ENCODE measurements around the gene VPS36. TPM values are rescaled to one million over a fixed set of nuclear protein-coding genes. Genes with fewer than 3 reads are reported as not detected.
"Not testable (repeated sequence)": the region's sequence is repeated elsewhere in the genome, so short reads cannot be mapped to it uniquely, and the experiment has no call there.

The VPS36 gene
- total RNA-seq, 1 experiment from 2014 or later = 52.9 TPM

- POLR2A ChIA-PET (ENCODE audit: low non-redundant PET); CTCF ChIA-PET; H3K27me3 ChIP-seq (replicated peaks; ENCODE audit: insufficient read depth, low read depth, low read length, poor library complexity); intact Hi-C loops (cut with micrococcal nuclease; ENCODE audit: unreplicated experiment); H3K9me3 ChIP-seq (ENCODE audit: low read depth, low read length, poor library complexity, severe bottlenecking); H3K4me1 ChIP-seq (ENCODE audit: insufficient read depth, low read length, poor library complexity, severe bottlenecking); H3K36me3 ChIP-seq (ENCODE audit: insufficient read depth, low read length, poor library complexity, severe bottlenecking); BruUV-seq (replicated peaks); H3K27ac ChIP-seq (ENCODE audit: low read depth, low read length, poor library complexity, severe bottlenecking); H3K4me3 ChIP-seq (ENCODE audit: low read depth, low read length, poor library complexity, severe bottlenecking); DNase-seq (ENCODE audit: low spot score): not testable (repeated sequence)
Observed at GRCh38 chr13:52480677-52481428, 30.4 kb upstream of the VPS36 start.

- H3K9me3 ChIP-seq (ENCODE audit: low read depth, low read length, poor library complexity, severe bottlenecking); POLR2A ChIA-PET (ENCODE audit: low non-redundant PET); H3K4me1 ChIP-seq (ENCODE audit: insufficient read depth, low read length, poor library complexity, severe bottlenecking); H3K27ac ChIP-seq (ENCODE audit: low read depth, low read length, poor library complexity, severe bottlenecking); CTCF ChIA-PET; H3K27me3 ChIP-seq (replicated peaks; ENCODE audit: insufficient read depth, low read depth, low read length, poor library complexity); H3K4me3 ChIP-seq (ENCODE audit: low read depth, low read length, poor library complexity, severe bottlenecking); DNase-seq (ENCODE audit: low spot score); intact Hi-C loops (cut with micrococcal nuclease; ENCODE audit: unreplicated experiment); BruUV-seq (replicated peaks): not testable (repeated sequence)
- H3K36me3 ChIP-seq (ENCODE audit: insufficient read depth, low read length, poor library complexity, severe bottlenecking) = peaks cover 74% of the 10 kb centered on the region
Observed at GRCh38 chr13:52468487-52468886, 18.1 kb upstream of the VPS36 start.

GRCh38 chr13:52463526-52463925 lies 13.1 kb upstream of the VPS36 start:
- CTCF ChIA-PET = no interaction called here
- TF ChIP-seq CTCF (conservative IDR thresholded peaks at IDR 0.05; ENCODE audit: low read depth, low read length) = no peak
- no peak for TF ChIP-seq EZH2 (IDR thresholded peaks at IDR 0.05; ENCODE audit: borderline replicate concordance, low read depth, low read length, poor library complexity, severe bottlenecking)

GRCh38 chr13:52461265-52461664 lies 10.8 kb upstream of the VPS36 start:
- Histone ChIP-seq H3K9me3 (ENCODE audit: low read depth, low read length, poor library complexity, severe bottlenecking) (no peaks in the 10 kb centered on the region), H3K4me3 (ENCODE audit: low read depth, low read length, poor library complexity, severe bottlenecking) (no peak overlapping the region), H3K27me3 (replicated peaks; ENCODE audit: insufficient read depth, low read depth, low read length, poor library complexity) (no peaks in the 10 kb centered on the region), H3K4me1 (ENCODE audit: insufficient read depth, low read length, poor library complexity, severe bottlenecking) (peaks cover 11% of the 10 kb centered on the region), H3K36me3 (ENCODE audit: insufficient read depth, low read length, poor library complexity, severe bottlenecking) (peaks cover 98% of the 10 kb centered on the region), H3K27ac (ENCODE audit: low read depth, low read length, poor library complexity, severe bottlenecking) (no peak overlapping the region)
- BruUV-seq (replicated peaks) = TSS peak; percentile 9
- POLR2A ChIA-PET (ENCODE audit: low non-redundant PET) = no interaction called here
- no peak for DNase-seq (ENCODE audit: low spot score)
- intact Hi-C loops (cut with micrococcal nuclease; ENCODE audit: unreplicated experiment) = no loop called here
- TF ChIP-seq CTCF (conservative IDR thresholded peaks at IDR 0.05; ENCODE audit: low read depth, low read length) (no peak), EZH2 (IDR thresholded peaks at IDR 0.05; ENCODE audit: borderline replicate concordance, low read depth, low read length, poor library complexity, severe bottlenecking) (no peak)
- CTCF ChIA-PET = no interaction called here

More at GRCh38 chr13:52463526-52463925, 13.1 kb upstream of the VPS36 start:
- no peaks in the 10 kb centered on the region for H3K9me3 ChIP-seq (ENCODE audit: low read depth, low read length, poor library complexity, severe bottlenecking)
- no peak overlapping the region for H3K27ac ChIP-seq (ENCODE audit: low read depth, low read length, poor library complexity, severe bottlenecking)
- no TSS peak for BruUV-seq (replicated peaks)
- intact Hi-C loops (cut with micrococcal nuclease; ENCODE audit: unreplicated experiment) = no loop called here
- no peak for DNase-seq (ENCODE audit: low spot score)
- H3K4me3 ChIP-seq (ENCODE audit: low read depth, low read length, poor library complexity, severe bottlenecking) = no peak overlapping the region
- H3K27me3 ChIP-seq (replicated peaks; ENCODE audit: insufficient read depth, low read depth, low read length, poor library complexity) = no peaks in the 10 kb centered on the region
- no peaks in the 10 kb centered on the region for H3K4me1 ChIP-seq (ENCODE audit: insufficient read depth, low read length, poor library complexity, severe bottlenecking)
- peaks cover 95% of the 10 kb centered on the region for H3K36me3 ChIP-seq (ENCODE audit: insufficient read depth, low read length, poor library complexity, severe bottlenecking)
- POLR2A ChIA-PET (ENCODE audit: low non-redundant PET) = no interaction called here
